SK-MEL-5 (cell line): Measurements from ENCODE around the gene WNT9B. TPM values are rescaled to one million over a fixed set of nuclear protein-coding genes. Genes with fewer than 3 reads are reported as not detected.
"Not testable (repeated sequence)": the region's sequence is repeated elsewhere in the genome, so short reads cannot be mapped to it uniquely, and the experiment has no call there.

Experiments used
- DNase-seq: peaks from one replicate; pipeline ENCODE4 v3.0.0-alpha.2; 2016; ENCODE audit warnings: low read depth, low spot score
- in situ Hi-C: cut with HindIII; loops from 2 replicates; pipeline ENCODE4 v1.10.0; 2016; ENCODE audit warnings: low sequenced_read_pairs, high pct_unique_total_duplicates, low pct_unique_long_range_greater_than_20kb
- small RNA-seq, 2 experiments: library from RNA; depleted of rRNA; stranded (forward); fragments of <200 nt; gene quantifications; one replicate each; pipeline ENCODE3, GENCODE V24; 2014
- total RNA-seq: library from RNA; depleted of rRNA; stranded (reverse); fragments of >200 nt; shearing (Covaris generic); gene quantifications from 2 replicates; pipeline ENCODE4 v1.2.3, GENCODE V29; 2014; rRNA removed

Gene WNT9B
- total RNA-seq, 1 experiment from 2014 or later, result not detected

DNA sequence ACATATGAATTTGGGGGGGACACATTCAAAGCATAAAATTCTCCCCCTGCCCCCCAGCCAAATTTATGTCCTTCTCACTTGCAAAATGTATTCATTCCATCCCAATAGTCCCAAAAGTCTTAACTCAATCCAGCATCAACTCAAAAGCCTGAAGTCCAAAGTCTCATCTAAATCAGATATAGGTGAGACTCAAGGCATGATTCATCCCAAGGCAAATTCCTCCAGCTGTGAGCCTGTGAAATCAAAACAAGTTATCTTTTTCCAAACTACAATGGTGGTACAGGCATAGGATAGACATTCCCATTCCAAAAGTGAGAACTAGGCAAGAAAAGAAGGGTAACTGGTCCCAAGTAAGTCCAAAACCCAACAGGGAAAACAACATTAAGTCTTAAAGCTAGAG is 65.7 kb downstream of the WNT9B start:
- in situ Hi-C loops, result no loop called here
- no peak for DNase-seq

DNA sequence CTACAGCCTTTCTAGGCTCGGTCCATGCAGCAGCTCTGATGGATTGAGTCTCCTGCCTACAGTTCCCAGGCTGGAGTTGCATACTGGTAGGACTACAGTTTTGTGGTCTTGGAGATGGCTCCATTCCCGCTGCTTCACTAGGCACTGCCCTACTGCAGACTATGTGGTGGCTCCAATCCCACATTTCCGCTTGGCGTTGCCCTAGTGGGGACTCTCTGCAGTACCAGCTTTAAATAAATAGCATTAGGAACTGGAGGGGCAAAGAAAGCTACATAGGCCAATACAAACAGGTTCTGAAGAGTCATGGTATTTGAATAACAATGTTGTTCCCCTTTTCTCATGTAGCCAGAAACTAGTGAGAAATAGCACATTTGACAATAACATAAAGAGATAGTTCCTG is 66.1 kb downstream of the WNT9B start:
- in situ Hi-C loops, result no loop called here
- no peak for DNase-seq

DNA sequence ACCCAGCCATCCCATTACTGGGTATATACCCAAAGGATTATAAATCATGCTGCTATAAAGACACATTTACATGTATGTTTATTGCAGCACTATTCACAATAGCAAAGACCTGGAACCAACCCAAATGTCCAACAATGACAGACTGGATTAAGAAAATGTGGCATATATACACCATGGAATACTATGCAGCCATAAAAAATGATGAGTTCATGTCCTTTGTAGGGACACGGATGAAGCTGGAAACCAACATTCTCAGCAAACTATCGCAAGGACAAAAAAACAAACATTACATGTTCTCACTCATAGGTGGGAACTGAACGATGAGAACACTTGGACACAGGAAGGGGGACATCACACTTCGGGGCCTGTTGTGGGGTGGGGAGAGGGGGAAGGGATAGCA is 70.6 kb downstream of the WNT9B start:
- in situ Hi-C loops, DNase-seq: not testable (repeated sequence)

DNA sequence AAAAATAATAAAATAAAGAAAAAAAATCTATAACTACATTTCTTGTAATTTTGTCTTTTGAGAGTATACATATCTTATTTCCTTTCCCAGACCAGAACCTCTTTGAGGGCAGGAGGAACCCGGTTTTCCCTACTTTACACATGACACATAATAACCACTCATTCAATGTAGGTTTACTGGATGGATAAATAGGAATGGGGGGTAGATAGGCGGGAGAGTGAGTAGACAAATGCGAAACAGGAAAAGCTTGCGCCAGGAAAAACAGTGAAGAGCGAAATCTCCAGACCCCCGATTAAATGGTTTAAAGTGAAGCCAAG is 71.1 kb downstream of the WNT9B start:
- in situ Hi-C loops, result no loop called here
- DNase-seq, result no peak

DNA sequence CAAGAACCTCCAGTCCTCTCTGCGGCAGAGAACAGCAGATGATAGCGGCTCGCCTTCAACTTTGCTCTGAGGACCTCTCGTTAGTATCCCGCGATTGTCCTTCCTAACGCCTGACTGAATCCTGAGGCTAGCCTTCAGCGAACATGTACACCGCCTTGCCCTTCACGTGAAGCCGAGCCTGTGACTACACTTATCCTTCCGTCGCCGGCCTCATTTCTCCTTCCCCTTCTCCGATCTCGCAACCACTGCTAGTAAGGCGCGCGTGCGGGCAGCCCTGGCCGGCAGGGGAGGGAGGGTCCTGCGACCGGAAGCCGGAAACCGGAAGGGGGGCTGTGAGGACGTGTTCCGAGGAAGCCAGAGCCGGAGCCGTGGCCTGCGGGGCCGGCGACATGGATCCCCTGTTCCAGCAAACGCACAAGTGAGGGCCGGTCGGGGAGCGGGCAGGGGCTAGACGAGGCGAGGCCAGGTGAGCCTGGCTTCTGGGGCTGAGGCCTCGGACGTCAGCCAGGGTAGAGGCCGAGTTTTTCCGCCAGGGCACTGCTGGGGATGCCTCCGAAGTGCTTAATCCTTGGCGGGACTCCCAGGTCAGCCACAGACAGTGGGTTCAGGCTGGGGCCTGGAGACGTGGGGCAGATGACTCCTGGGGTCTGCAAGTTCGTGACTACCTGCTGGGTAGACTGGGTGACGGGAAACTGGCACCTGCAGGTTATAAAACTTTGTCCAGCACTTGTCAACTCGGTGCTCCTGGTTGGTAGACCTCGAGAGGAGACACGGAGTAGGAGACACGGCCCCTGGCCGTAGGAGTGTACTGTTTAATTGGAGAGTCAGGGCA is 71.6 kb downstream of the WNT9B start, which contains the start of gene GOSR2:
Gene GOSR2, plus strand, starts transcription at position 357 of the 832 bp plus-strand sequence. Its CDS starts 33 bp downstream, at position 390.
- peak; percentile 88 for DNase-seq
- in situ Hi-C loops, result no loop called here

DNA sequence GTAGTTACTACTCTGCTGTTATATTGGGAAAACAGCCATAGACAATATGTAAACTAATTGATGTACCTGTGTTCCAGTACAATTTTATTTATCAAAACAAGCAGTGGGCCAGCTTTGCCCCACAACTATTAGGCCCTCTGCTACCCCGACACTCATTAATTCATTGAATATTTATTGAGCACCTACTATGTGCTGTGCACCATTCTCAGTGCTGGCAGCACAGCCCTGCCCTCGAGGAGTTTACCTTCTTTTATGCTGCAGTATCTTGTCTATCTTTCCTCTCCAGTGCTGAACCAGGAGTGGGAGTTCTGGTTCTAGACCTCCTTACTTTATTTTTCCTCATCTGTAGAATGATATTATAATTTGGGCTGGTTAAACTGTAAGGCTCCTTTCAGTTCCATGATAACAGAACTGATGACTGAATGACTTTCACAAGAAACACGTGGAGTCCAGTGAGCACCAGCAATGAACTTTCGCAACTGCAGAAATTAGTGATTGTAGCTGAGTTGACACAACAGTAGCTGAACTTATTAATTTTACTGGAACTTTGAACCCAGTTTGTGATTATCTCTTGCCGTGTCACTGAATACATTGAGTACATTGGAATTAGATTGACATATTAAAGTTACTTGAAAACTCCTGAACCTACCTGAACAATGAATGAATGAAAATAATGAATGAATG is 73.9 kb downstream of the WNT9B start:
- no peak for DNase-seq
- in situ Hi-C loops, result no loop called here

DNA sequence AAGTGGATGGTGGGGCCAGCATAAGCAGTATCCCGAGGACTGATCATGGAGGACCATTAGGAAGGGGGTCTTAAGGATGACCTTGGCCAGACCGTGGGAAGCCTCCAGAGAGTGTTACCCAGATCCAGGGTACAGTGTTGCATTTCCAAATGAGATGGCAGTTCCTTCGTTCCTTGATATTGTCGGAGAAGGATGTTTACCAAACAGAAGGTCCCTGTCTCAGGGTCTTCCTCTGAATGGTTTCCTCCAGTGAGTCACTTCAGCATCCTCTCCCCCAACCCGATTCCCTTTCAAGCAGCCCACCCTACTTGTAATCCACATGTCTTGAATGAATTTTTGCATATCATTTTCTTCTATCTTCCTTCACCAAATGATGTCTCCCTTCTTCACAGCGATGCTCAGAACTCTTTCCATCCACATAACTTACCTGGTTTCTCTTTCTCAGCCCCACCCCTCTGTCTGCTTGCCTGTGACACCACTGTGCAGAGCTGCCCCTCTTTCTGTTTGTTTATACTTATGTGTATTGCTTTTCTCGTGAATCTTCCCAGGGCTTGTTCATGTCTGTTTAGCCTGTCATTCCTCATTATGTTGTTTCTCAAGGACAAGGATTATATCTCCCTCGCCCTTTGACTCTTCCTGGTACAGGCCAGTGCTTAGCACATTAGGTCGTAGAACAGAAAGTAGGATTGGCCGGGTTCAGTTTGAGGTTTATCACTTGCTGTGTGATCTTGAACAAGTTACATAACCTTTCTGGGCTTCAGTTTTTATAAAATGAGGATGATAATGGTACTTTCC is 77.3 kb downstream of the WNT9B start:
- in situ Hi-C loops, result no loop called here
- DNase-seq, result no peak

DNA sequence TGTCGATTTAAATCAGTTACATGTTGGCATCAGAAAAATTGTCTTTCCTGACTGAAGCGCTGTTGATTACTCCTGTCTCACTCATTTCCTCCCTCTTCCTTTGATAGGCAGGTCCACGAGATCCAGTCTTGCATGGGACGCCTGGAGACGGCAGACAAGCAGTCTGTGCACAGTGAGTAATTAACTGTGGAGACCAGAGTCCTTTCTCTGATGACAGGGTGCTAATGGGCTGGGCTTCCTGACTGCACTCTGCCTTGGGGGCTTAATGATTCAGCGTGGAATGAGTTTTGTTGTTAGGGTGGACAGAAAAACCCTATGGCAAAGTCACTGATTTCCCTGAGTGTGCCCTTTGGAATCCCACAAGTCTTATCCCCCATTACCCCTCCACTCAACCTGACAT is 78.0 kb downstream of the WNT9B start:
- DNase-seq, result no peak
- in situ Hi-C loops, result no loop called here

DNA sequence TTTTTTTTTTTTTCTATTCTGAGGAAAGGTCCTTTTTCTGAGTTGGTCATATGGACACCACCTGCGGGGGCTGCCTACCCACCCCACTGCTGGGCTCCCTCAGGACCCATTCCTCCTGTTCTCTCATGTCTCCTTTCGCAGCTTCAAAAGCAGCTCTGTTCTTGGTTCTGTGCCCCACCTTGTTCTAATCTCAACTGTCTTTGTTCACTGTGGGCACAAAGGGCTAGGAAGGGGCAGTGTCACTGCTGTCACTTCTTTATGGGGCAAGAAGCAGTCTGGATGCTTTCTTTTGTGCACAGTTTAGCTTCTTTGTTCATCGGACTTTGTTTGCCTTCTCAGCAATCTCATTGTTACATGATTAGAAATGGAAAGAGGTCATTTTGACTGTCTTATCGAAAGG is 78.7 kb downstream of the WNT9B start:
- in situ Hi-C loops, result no loop called here
- no peak for DNase-seq

DNA sequence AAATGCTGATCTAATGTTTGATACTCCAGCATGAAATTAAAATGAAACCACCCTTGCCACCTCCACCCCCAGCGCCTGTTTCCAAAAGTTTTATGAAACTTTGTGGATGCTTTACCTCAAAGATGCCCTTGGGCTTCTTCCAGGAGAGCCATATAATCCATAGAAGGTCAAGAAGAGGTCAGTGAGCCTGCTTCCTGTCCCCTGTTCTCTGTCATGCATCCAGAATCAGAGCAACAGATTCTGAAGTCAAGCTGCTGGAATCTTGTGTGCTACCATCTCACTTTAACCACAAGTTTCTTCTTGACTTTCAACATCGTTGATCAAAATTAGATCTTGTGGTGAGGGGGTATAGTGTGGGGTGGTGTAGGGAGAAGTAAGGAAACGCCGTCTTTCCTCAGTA is 80.2 kb downstream of the WNT9B start:
- DNase-seq, result no peak
- in situ Hi-C loops, result no loop called here

DNA sequence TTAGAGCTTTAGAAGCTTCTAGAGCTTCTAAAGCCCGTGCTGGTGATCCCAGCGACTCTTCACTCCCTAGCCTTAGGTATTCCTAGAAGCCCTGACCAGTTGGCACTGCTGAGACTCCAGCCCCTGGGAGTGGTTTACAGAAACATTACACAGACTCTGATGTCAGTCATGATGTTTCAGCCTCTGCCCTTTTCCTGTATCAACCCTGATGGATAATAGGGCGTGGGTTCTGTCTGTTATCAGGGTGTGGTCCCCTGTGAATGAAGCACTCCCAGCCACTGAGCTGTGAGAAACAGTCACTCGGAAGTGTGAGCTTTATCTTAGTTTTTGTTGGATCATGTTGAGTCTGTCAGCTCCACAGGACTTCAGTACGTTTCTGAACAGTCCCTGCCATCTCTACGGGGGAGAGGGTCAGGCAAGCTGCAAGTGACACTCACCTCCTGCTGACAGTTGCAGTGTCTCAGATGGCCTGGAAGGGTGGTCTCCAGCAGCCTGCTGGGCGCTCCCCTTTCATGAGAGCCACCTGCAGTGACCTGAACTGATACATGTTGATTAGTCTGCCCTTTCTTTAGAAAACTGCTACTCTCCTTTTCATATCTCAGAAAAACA is 84.4 kb downstream of the WNT9B start:
- in situ Hi-C loops, result no loop called here

More for the DNA sequence above, 84.4 kb downstream of the WNT9B start:
- no peak for DNase-seq

Small RNAs within 50 kb of the gene (small RNA-seq; reads per million reads assigned to genes)
- gene RNU6ATAC3P, result 0 to 0.05 reads per million in 2 experiments

Other genes with a start within 250 kb of the WNT9B start
- 0.77 and 1.1 TPM in 2 replicates for gene WNT3, start 32.9 kb upstream of the WNT9B start, total RNA-seq
- gene GOSR2, start 71.6 kb downstream of the WNT9B start, total RNA-seq, result 47.7 and 53.8 TPM in 2 replicates
- not detected in 2 replicates for gene RPRML, start 127.7 kb downstream of the WNT9B start, total RNA-seq